IMR-90 (cell line): Measurements from ENCODE around the gene DNAJC13. TPM values are rescaled to one million over a fixed set of nuclear protein-coding genes. Genes with fewer than 3 reads are reported as not detected.

Experiments used
- ATAC-seq: fragments of 200-7000 bp; cut with Tn5 transposase; 2 replicates; pipeline ENCODE4 v1.9.1; 2020; ENCODE audit warnings: low read depth, mild to moderate bottlenecking, moderate library complexity
- BruUV-seq: library from RNA; stranded (reverse); fragments of 400-500 nt; replicated peaks from 2 replicates; lab custom pipeline; 2021; lab: Mats Ljungman, UMichigan
- CTCF ChIA-PET: fragments of 300-600 bp; formaldehyde crosslinking; extraction: SDS; loops from one replicate; lab custom pipeline; 2021; ENCODE audit warnings: antibody characterized with exemption; lab: Yijun Ruan, JAX
- POLR2A ChIA-PET: fragments of 300-600 bp; sonication (Branson Sonifier 250); formaldehyde crosslinking; loops from one replicate; lab custom pipeline; 2022; ENCODE audit warnings: antibody characterized with exemption; ENCODE audit not compliant: unreplicated experiment; lab: Charles Lee
- DNase-seq: peaks from one replicate; pipeline ENCODE4 v3.0.0; 2013
- H2AFZ ChIP-seq: replicated peaks from 2 replicates; pipeline ENCODE3; 2013; ENCODE audit warnings: low read length, mild to moderate bottlenecking; ENCODE audit not compliant: poor library complexity
- H2AK5ac ChIP-seq: 2 replicates; pipeline ENCODE4 v1.6.1; 2013; ENCODE audit warnings: low read depth, low read length, inconsistent platforms
- H2AK9ac ChIP-seq: replicated peaks from 2 replicates; pipeline ENCODE3; 2013; ENCODE audit warnings: mild to moderate bottlenecking, low read depth, low read length, moderate library complexity; ENCODE audit not compliant: poor library complexity
- H2BK120ac ChIP-seq: 2 replicates; pipeline ENCODE4 v1.6.1; 2013; ENCODE audit warnings: low read depth, low read length, inconsistent platforms
- H2BK15ac ChIP-seq: 3 replicates; pipeline ENCODE4 v1.6.1; 2013; ENCODE audit warnings: low read depth, low read length, inconsistent platforms
- H2BK20ac ChIP-seq: 2 replicates; pipeline ENCODE4 v1.6.1; 2013; ENCODE audit warnings: low read depth, mild to moderate bottlenecking, inconsistent platforms, low read length, moderate library complexity
- H2BK5ac ChIP-seq: 2 replicates; pipeline ENCODE4 v1.6.1; 2013; ENCODE audit warnings: mild to moderate bottlenecking, low read depth, low read length, inconsistent platforms; ENCODE audit not compliant: poor library complexity, severe bottlenecking
- H3K14ac ChIP-seq: replicated peaks from 2 replicates; pipeline ENCODE4 v1.6.1; 2013; ENCODE audit warnings: low read depth, low read length, inconsistent platforms
- H3K18ac ChIP-seq: 2 replicates; pipeline ENCODE4 v1.6.1; 2013; ENCODE audit warnings: low read depth, low read length, control low read depth
- H3K23ac ChIP-seq: 2 replicates; pipeline ENCODE4 v1.6.1; 2013; ENCODE audit warnings: low read depth, low read length, inconsistent platforms
- H3K27ac ChIP-seq: 2 replicates; pipeline ENCODE4 v1.5.1; 2013; ENCODE audit warnings: mild to moderate bottlenecking, control low read depth, low read length; ENCODE audit not compliant: insufficient read depth
- H3K27me3 ChIP-seq: 2 replicates; pipeline ENCODE4 v1.6.1; 2013; ENCODE audit warnings: low read length; ENCODE audit not compliant: control insufficient read depth, insufficient read depth
- H3K36me3 ChIP-seq: 2 replicates; pipeline ENCODE4 v1.6.1; 2013; ENCODE audit warnings: low read length, mixed read lengths; ENCODE audit not compliant: control insufficient read depth, insufficient read depth
- H3K4ac ChIP-seq: 2 replicates; pipeline ENCODE4 v1.6.1; 2013; ENCODE audit warnings: low read depth, low read length, inconsistent platforms
- H3K4me1 ChIP-seq: 2 replicates; pipeline ENCODE4 v1.6.1; 2013; ENCODE audit warnings: low read length, mixed read lengths; ENCODE audit not compliant: control insufficient read depth, insufficient read depth
- H3K4me2 ChIP-seq: 2 replicates; pipeline ENCODE4 v1.6.1; 2013; ENCODE audit warnings: low read depth, mild to moderate bottlenecking, control low read depth, low read length, moderate library complexity
- H3K4me3 ChIP-seq: 2 replicates; pipeline ENCODE4 v1.5.1; 2013; ENCODE audit warnings: low read depth, mild to moderate bottlenecking, control low read depth, low read length, moderate library complexity; ENCODE audit not compliant: insufficient read depth
- H3K56ac ChIP-seq: 2 replicates; pipeline ENCODE4 v1.6.1; 2013; ENCODE audit warnings: low read length, inconsistent platforms; ENCODE audit not compliant: insufficient read depth; ENCODE audit errors: extremely low read depth
- H3K79me1 ChIP-seq, 2 experiments: 2 replicates each; pipeline ENCODE4 v1.6.1; 2013; ENCODE audit warnings: low read length in 2 of 2, inconsistent platforms in 1 of 2, low read depth in 1 of 2
- H3K9ac ChIP-seq: 2 replicates; pipeline ENCODE4 v1.6.1; 2013; ENCODE audit warnings: low read depth, low read length, control low read depth
- H3K9me1 ChIP-seq: 2 replicates; pipeline ENCODE4 v1.6.1; 2013; ENCODE audit warnings: low read length, inconsistent platforms; ENCODE audit not compliant: insufficient read depth
- H3K9me3 ChIP-seq: 2 replicates; pipeline ENCODE4 v1.6.1; 2013; ENCODE audit warnings: low read length; ENCODE audit not compliant: control insufficient read depth, insufficient read depth
- H4K20me1 ChIP-seq: 2 replicates; pipeline ENCODE4 v1.6.1; 2013; ENCODE audit warnings: low read length, inconsistent platforms; ENCODE audit not compliant: insufficient read depth
- H4K5ac ChIP-seq: 2 replicates; pipeline ENCODE4 v1.6.1; 2013; ENCODE audit warnings: mild to moderate bottlenecking, low read depth, low read length, control low read depth
- H4K8ac ChIP-seq, 2 experiments: 2 replicates each; pipeline ENCODE4 v1.6.1; 2013; ENCODE audit warnings: low read depth in 2 of 2, low read length in 2 of 2, control low read depth in 1 of 2, inconsistent platforms in 1 of 2
- H4K91ac ChIP-seq: 2 replicates; pipeline ENCODE4 v1.6.1; 2013; ENCODE audit warnings: low read depth, low read length, inconsistent platforms; ENCODE audit not compliant: insufficient read depth
- BHLHE40 ChIP-seq: fragments of 150-350 bp; IDR thresholded peaks from 2 replicates; pipeline ENCODE4 v1.6.1; 2016; ENCODE audit warnings: mild to moderate bottlenecking, low read depth, low read length
- CEBPB ChIP-seq: IDR thresholded peaks from 2 replicates; pipeline ENCODE4 v1.6.1; 2012; ENCODE audit warnings: low read depth, low read length, improper control_type of control experiment
- CHD1 ChIP-seq: IDR thresholded peaks from 2 replicates; pipeline ENCODE4 v1.6.1; 2012; ENCODE audit warnings: low read depth, low read length, improper control_type of control experiment
- CTCF ChIP-seq: conservative IDR thresholded peaks from 2 replicates; pipeline ENCODE4 v1.5.1; 2012; ENCODE audit warnings: mild to moderate bottlenecking, low read depth, low read length, improper control_type of control experiment
- ELK1 ChIP-seq: fragments of 150-350 bp; IDR thresholded peaks from 2 replicates; pipeline ENCODE4 v1.6.1; 2016; ENCODE audit warnings: low read depth, mild to moderate bottlenecking, low read length, moderate library complexity, borderline replicate concordance
- FOS ChIP-seq: fragments of 150-350 bp; IDR thresholded peaks from 2 replicates; pipeline ENCODE4 v1.6.1; 2016; ENCODE audit warnings: low read depth, low read length
- MAFK ChIP-seq: IDR thresholded peaks from 2 replicates; pipeline ENCODE4 v1.6.1; 2012; ENCODE audit warnings: low read depth, low read length, improper control_type of control experiment
- MAZ ChIP-seq: IDR thresholded peaks from 2 replicates; pipeline ENCODE4 v1.6.1; 2012; ENCODE audit warnings: low read depth, mild to moderate bottlenecking, low read length, improper control_type of control experiment, moderate library complexity, borderline replicate concordance
- MXI1 ChIP-seq: IDR thresholded peaks from 2 replicates; pipeline ENCODE4 v1.6.1; 2012; ENCODE audit warnings: low read depth, mild to moderate bottlenecking, low read length, moderate library complexity, borderline replicate concordance
- NFE2L2 ChIP-seq: fragments of 150-350 bp; IDR thresholded peaks from 2 replicates; pipeline ENCODE4 v1.6.1; 2016; ENCODE audit warnings: low read depth, mild to moderate bottlenecking, low read length
- RCOR1 ChIP-seq: IDR thresholded peaks from 2 replicates; pipeline ENCODE4 v1.6.1; 2012; ENCODE audit warnings: mild to moderate bottlenecking, low read length, improper control_type of control experiment; ENCODE audit not compliant: insufficient replicate concordance
- RFX5 ChIP-seq: IDR thresholded peaks from 2 replicates; pipeline ENCODE4 v1.8.0; 2012; ENCODE audit warnings: low read depth, mild to moderate bottlenecking, low read length, moderate library complexity
- SMC3 ChIP-seq: fragments of 150-350 bp; IDR thresholded peaks from 2 replicates; pipeline ENCODE4 v1.6.1; 2016; ENCODE audit warnings: low read depth, mild to moderate bottlenecking, antibody characterized with exemption, low read length, moderate library complexity
- USF2 ChIP-seq: fragments of 150-350 bp; IDR thresholded peaks from 2 replicates; pipeline ENCODE4 v1.6.1; 2017; ENCODE audit warnings: mild to moderate bottlenecking, antibody characterized with exemption, low read length, low read depth
- WGBS, 2 experiments: methylation state at CpG; one replicate each; pipeline versions ENCODE4 v1.1.5 to v1.1.7; 2013; ENCODE audit warnings: missing lambda C conversion rate in 2 of 2; ENCODE audit not compliant: insufficient read length in 1 of 2; ENCODE audit errors: extremely low coverage in 2 of 2; 5-methylcytosine and 5-hydroxymethylcytosine counted together
- dilution Hi-C: fragments of 300-500 bp; cut with HindIII; formaldehyde crosslinking; loops from one replicate; pipeline ENCODE4 v1.14.3; 2018; ENCODE audit warnings: low sequenced_read_pairs; ENCODE audit not compliant: unreplicated experiment
- in situ Hi-C: fragments of 300-500 bp; cut with MboI; formaldehyde crosslinking; loops from 3 replicates; pipeline ENCODE4 v1.14.3; 2019; ENCODE audit warnings: low sequenced_read_pairs, inconsistent platforms, mixed read lengths
- intact Hi-C: fragments of 100-400 bp; cut with micrococcal nuclease; formaldehyde crosslinking; loops from 2 replicates; pipeline ENCODE4 v1.10.0; 2022
- polyA plus RNA-seq, 3 experiments: library from polyadenylated mRNA; depleted of rRNA; stranded (reverse); fragments of >200 nt; gene quantifications; 2 replicates each; pipeline ENCODE4 v1.2.3, GENCODE V29; 2012; ENCODE audit warnings: low replicate concordance in 1 of 3
- total RNA-seq: library from RNA; depleted of rRNA; stranded (reverse); fragments of >200 nt; gene quantifications from 2 replicates; pipeline ENCODE4 v1.2.3, GENCODE V29; 2012

Gene DNAJC13
- total and polyA plus RNA-seq, 2 of the 4 experiments (the other 2 are of a cell fraction): 16.4 to 48.6 TPM

- dilution Hi-C loops (no loop called here), intact Hi-C loops (no loop called here), in situ Hi-C loops (no loop called here)
- H3K4me2 ChIP-seq: no peak overlapping the region
- ChIA-PET CTCF (no interaction called here), POLR2A (no interaction called here)
- BruUV-seq: no TSS peak
- H3K18ac ChIP-seq: no peak overlapping the region
- DNase-seq (no peak), ATAC-seq (no peak)
- H3K9me3 ChIP-seq: no peaks in the 10 kb centered on the region
- no peaks in the 10 kb centered on the region for H4K20me1 ChIP-seq
- H3K4me1 ChIP-seq: no peaks in the 10 kb centered on the region
- H3K27me3 ChIP-seq: peaks cover 2% of the 10 kb centered on the region
- H3K23ac ChIP-seq: no peak overlapping the region
- no peak for TF ChIP-seq RFX5
- TF ChIP-seq MAZ: no peak
- TF ChIP-seq CHD1: no peak
- TF ChIP-seq RCOR1: no peak
- no peak for TF ChIP-seq FOS
- TF ChIP-seq SMC3: no peak
- TF ChIP-seq CTCF: no peak
- no peak for TF ChIP-seq USF2
- TF ChIP-seq BHLHE40: no peak
- no peak for TF ChIP-seq CEBPB
- no peak for TF ChIP-seq ELK1
- TF ChIP-seq NFE2L2: no peak
- no peak for TF ChIP-seq MXI1
- TF ChIP-seq MAFK: no peak
- no peak overlapping the region for H3K4me3 ChIP-seq
- H3K36me3 ChIP-seq: no peaks in the 10 kb centered on the region
- H4K8ac ChIP-seq: no peak overlapping the region
- H2BK5ac ChIP-seq: no peak overlapping the region
- H3K4ac ChIP-seq: no peak overlapping the region
- H2BK120ac ChIP-seq: no peak overlapping the region
- no CpG with 5 or more reads among the region's 2 CpGs for WGBS, 2 experiments
- no peak overlapping the region for H2AK9ac ChIP-seq
- H2AK5ac ChIP-seq: no peak overlapping the region
- H3K9me1 ChIP-seq: no peaks in the 10 kb centered on the region
- no peak overlapping the region for H4K5ac ChIP-seq
- H3K56ac ChIP-seq: no peak overlapping the region
- no peak overlapping the region for H4K91ac ChIP-seq
- no peak overlapping the region for H2BK20ac ChIP-seq
- H3K27ac ChIP-seq: no peak overlapping the region
- H2AFZ ChIP-seq: no peak overlapping the region
- no peak overlapping the region for H2BK15ac ChIP-seq
- H3K9ac ChIP-seq: no peak overlapping the region
- H3K14ac ChIP-seq: no peak overlapping the region
- H3K79me1 ChIP-seq: no peaks in the 10 kb centered on the region
These were observed 10.7 kb upstream of the DNAJC13 start for GRCh38 chr3:132406587-132406986.
